ENCODE data around the gene IFT20. TPM values are rescaled to one million over a fixed set of nuclear protein-coding genes. Genes with fewer than 3 reads are reported as not detected.

Gene IFT20
- total and polyA plus RNA-seq, 2 of the 13 experiments (the other 11 are each of a cell fraction or from before 2014, with no cell fraction given), result 28.0 to 37.8 TPM

DNA sequence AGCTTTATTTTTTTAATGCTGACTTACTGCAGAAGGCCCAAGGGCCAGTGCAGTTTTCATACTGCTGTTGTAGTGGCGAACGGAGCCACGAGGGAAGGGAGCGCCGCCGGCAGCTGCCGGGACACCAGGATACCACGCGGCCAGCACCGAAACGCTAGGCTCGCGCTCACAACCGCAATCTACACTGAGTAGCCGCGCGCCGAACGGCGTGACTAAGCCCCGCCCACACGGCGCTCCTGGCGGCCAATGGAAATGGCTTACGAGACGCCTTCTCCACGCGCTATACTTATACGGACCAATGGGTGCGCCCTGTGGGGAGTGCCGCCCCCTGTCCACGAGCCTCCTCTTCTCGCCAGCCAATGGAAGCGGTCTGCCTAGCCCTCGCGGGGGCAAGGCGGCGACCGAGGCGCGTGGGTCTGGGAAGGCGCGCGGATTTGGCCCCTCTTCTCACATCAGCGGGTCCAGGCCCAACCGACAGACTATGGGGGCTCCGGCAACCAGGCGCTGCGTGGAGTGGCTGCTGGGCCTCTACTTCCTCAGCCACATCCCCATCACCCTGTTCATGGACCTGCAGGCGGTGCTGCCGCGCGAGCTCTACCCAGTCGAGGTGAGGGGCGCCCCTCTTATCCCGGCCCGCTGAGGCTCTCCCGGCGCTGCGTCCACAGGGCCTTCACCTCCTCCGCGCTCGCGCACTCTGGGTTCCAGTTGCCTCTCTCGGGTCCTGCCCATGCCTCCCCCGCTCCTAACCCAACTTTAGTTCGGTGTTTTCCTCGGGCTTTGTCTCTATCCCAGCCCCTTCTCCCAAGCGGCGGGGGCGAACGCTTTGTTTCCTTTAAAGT, 16.3 kb downstream of the IFT20 start, which contains the start of gene TMEM97 (continued):
- TF ChIP-seq, protein P1, sequence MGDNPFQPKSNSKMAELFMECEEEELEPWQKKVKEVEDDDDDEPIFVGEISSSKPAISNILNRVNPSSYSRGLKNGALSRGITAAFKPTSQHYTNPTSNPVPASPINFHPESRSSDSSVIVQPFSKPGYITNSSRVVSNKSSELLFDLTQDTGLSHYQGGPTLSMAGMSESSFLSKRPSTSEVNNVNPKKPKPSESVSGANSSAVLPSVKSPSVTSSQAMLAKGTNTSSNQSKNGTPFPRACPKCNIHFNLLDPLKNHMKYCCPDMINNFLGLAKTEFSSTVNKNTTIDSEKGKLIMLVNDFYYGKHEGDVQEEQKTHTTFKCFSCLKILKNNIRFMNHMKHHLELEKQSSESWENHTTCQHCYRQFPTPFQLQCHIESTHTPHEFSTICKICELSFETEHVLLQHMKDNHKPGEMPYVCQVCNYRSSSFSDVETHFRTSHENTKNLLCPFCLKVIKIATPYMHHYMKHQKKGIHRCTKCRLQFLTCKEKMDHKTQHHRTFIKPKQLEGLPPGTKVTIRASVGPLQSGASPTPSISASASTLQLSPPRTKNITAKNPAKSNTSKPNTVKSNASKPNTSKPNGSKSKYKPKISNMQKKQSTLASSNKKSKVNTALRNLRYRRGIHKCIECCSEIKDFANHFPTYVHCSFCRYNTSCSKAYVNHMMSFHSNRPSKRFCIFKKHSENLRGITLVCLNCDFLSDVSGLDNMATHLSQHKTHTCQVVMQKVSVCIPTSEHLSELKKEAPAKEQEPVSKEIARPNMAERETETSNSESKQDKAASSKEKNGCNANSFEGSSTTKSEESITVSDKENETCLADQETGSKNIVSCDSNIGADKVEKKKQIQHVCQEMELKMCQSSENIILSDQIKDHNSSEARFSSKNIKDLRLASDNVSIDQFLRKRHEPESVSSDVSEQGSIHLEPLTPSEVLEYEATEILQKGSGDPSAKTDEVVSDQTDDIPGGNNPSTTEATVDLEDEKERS (CRISPR knock-in tag; IDR thresholded peaks at IDR 0.05), result no peak
- TF ChIP-seq MZF1 (CRISPR knock-in tag; IDR thresholded peaks at IDR 0.05; ENCODE audit: borderline replicate concordance), result no peak
- TF ChIP-seq FOXJ3 (CRISPR knock-in tag; IDR thresholded peaks at IDR 0.05; ENCODE audit: borderline replicate concordance), result no peak
- TF ChIP-seq KLF6 (CRISPR knock-in tag; IDR thresholded peaks at IDR 0.05), result no peak; the same call in 1 of the 2 replicates
- TF ChIP-seq HNRNPLL (IDR thresholded peaks at IDR 0.05; ENCODE audit: low read depth, low read length, poor library complexity, severe bottlenecking), result peak; percentile 80
- no peak for TF ChIP-seq KDM6A (CRISPR knock-in tag; IDR thresholded peaks at IDR 0.05; ENCODE audit: low read depth)
- TF ChIP-seq PHF21A (CRISPR knock-in tag; IDR thresholded peaks at IDR 0.05), result peak; percentile 85
- no peak for TF ChIP-seq ZNF619 (CRISPR knock-in tag; IDR thresholded peaks at IDR 0.05)
- TF ChIP-seq, protein P2, sequence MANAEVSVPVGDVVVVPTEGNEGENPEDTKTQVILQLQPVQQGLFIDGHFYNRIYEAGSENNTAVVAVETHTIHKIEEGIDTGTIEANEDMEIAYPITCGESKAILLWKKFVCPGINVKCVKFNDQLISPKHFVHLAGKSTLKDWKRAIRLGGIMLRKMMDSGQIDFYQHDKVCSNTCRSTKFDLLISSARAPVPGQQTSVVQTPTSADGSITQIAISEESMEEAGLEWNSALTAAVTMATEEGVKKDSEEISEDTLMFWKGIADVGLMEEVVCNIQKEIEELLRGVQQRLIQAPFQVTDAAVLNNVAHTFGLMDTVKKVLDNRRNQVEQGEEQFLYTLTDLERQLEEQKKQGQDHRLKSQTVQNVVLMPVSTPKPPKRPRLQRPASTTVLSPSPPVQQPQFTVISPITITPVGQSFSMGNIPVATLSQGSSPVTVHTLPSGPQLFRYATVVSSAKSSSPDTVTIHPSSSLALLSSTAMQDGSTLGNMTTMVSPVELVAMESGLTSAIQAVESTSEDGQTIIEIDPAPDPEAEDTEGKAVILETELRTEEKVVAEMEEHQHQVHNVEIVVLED (CRISPR knock-in tag; IDR thresholded peaks at IDR 0.05; ENCODE audit: borderline replicate concordance), result peak; percentile 90
- TF ChIP-seq, protein P3, sequence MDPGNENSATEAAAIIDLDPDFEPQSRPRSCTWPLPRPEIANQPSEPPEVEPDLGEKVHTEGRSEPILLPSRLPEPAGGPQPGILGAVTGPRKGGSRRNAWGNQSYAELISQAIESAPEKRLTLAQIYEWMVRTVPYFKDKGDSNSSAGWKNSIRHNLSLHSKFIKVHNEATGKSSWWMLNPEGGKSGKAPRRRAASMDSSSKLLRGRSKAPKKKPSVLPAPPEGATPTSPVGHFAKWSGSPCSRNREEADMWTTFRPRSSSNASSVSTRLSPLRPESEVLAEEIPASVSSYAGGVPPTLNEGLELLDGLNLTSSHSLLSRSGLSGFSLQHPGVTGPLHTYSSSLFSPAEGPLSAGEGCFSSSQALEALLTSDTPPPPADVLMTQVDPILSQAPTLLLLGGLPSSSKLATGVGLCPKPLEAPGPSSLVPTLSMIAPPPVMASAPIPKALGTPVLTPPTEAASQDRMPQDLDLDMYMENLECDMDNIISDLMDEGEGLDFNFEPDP (CRISPR knock-in tag; conservative IDR thresholded peaks at IDR 0.05), result peak; percentile 63; the same call in 1 of the 2 replicates
- TF ChIP-seq ELF3 (CRISPR knock-in tag; IDR thresholded peaks at IDR 0.05), result 0 out of 2 replicates have a peak, but pooled peaks have one; percentile 15
- peak; percentile 24; the same call in 1 of the 2 replicates for TF ChIP-seq ZNF337 (CRISPR knock-in tag; IDR thresholded peaks at IDR 0.05; ENCODE audit: borderline replicate concordance, low read depth)
- TF ChIP-seq PAWR (CRISPR knock-in tag; IDR thresholded peaks at IDR 0.05; ENCODE audit: borderline replicate concordance), result no peak
- TF ChIP-seq HNF4G (IDR thresholded peaks at IDR 0.05; ENCODE audit: borderline replicate concordance, low read depth, low read length), result no peak
- TF ChIP-seq HNF4G (CRISPR knock-in tag; IDR thresholded peaks at IDR 0.05; ENCODE audit: borderline replicate concordance, low read depth), result no peak
- TF ChIP-seq ZFP90 (CRISPR knock-in tag; IDR thresholded peaks at IDR 0.05; ENCODE audit: borderline replicate concordance), result peak; percentile 86
- peak; percentile 25; the same call in 1 of the 2 replicates for TF ChIP-seq PRMT3 (CRISPR knock-in tag; IDR thresholded peaks at IDR 0.05; ENCODE audit: borderline replicate concordance, low read depth)
- TF ChIP-seq SRSF1 (optimal IDR thresholded peaks at IDR 0.05; ENCODE audit: low read depth, low read length), result peak; percentile 57
- TF ChIP-seq ZNF598 (CRISPR knock-in tag; IDR thresholded peaks at IDR 0.05; ENCODE audit: borderline replicate concordance), result no peak
- TF ChIP-seq KDM2A (CRISPR knock-in tag; IDR thresholded peaks at IDR 0.05; ENCODE audit: borderline replicate concordance, low read depth), result peak; percentile 80
- TF ChIP-seq ZNF589 (CRISPR knock-in tag; conservative IDR thresholded peaks at IDR 0.05), result no peak
- no peak; the same call in 1 of the 2 replicates for TF ChIP-seq HCFC1 (IDR thresholded peaks at IDR 0.05; ENCODE audit: low read depth, low read length)
- TF ChIP-seq ZNF274 (CRISPR knock-in tag; IDR thresholded peaks at IDR 0.05), result no peak; the same call in 1 of the 2 replicates

Measured in HepG2 (cell line).